Spleen (tissue), 11 donors: ENCODE data around the gene PSAPL1. TPM values are rescaled to one million over a fixed set of nuclear protein-coding genes. Genes with fewer than 3 reads are reported as not detected.

ENCODE experiments used
- DNase-seq: peaks from one replicate; pipeline ENCODE4 v3.0.0-alpha.2; 2020
- H3K27ac ChIP-seq, 8 donors: fragments of 200-600 bp; sonication (generic) in 7 of 8; 1 replicate in 4 of 8; 2 replicates in 4 of 8; pipeline versions ENCODE4 v1.5.0 to v1.8.0; 2016 to 2021; ENCODE audit warnings: inconsistent platforms in 4 of 8, mild to moderate bottlenecking in 4 of 8, moderate library complexity in 1 of 8
- H3K27me3 ChIP-seq, 7 donors: fragments of 200-600 bp; sonication (generic) in 6 of 7; replicated peaks in 1 of 7; 1 replicate in 4 of 7; 2 replicates in 3 of 7; pipeline versions ENCODE4 v1.5.0 to v1.8.0; 2016 to 2021; ENCODE audit warnings: inconsistent platforms in 3 of 7, mild to moderate bottlenecking in 1 of 7
- H3K36me3 ChIP-seq, 6 donors: fragments of 200-600 bp; sonication (generic) in 5 of 6; 1 replicate in 4 of 6; 2 replicates in 2 of 6; pipeline versions ENCODE4 v1.5.0 to v1.8.0; 2016 to 2021; ENCODE audit warnings: inconsistent platforms in 2 of 6
- H3K4me1 ChIP-seq, 6 donors: fragments of 200-600 bp; sonication (generic) in 5 of 6; 1 replicate in 3 of 6; 2 replicates in 3 of 6; pipeline versions ENCODE4 v1.5.0 to v1.8.0; 2016 to 2021; ENCODE audit warnings: inconsistent platforms in 3 of 6
- H3K4me3 ChIP-seq, 8 donors: fragments of 200-600 bp; sonication (generic) in 7 of 8; 1 replicate in 4 of 8; 2 replicates in 4 of 8; pipeline versions ENCODE4 v1.5.0 to v1.8.0; 2016 to 2021; ENCODE audit warnings: inconsistent platforms in 4 of 8, mild to moderate bottlenecking in 4 of 8, moderate library complexity in 2 of 8
- H3K9me3 ChIP-seq, 8 donors: fragments of 200-600 bp; sonication (generic) in 7 of 8; 1 replicate in 4 of 8; 2 replicates in 4 of 8; pipeline versions ENCODE4 v1.5.0 to v1.8.0; 2016 to 2021; ENCODE audit warnings: inconsistent platforms in 4 of 8
- POLR2A ChIP-seq, 3 donors: fragments of 450-650 bp; IDR thresholded peaks; one replicate each; pipeline ENCODE4 v1.5.1; 2017; ENCODE audit warnings: antibody characterized with exemption in 3 of 3, mild to moderate bottlenecking in 1 of 3
- POLR2AphosphoS5 ChIP-seq, 3 donors: sonication (generic); formaldehyde crosslinking; IDR thresholded peaks; one replicate each; pipeline ENCODE4 v1.5.1; 2017; ENCODE audit warnings: antibody characterized with exemption in 3 of 3
- WGBS, 5 donors: extraction: QIAGEN DNeasy Blood & Tissue Kit in 3 of 5; methylation state at CpG; one replicate each; pipeline versions ENCODE4 v1.1.5 to v1.1.7; 2013 to 2018; 5-methylcytosine and 5-hydroxymethylcytosine counted together
- intact Hi-C: fragments of 100-400 bp; cut with DNase I; formaldehyde crosslinking; loops from one replicate; pipeline ENCODE4 v1.15.0; 2023; ENCODE audit warnings: low total_unique reads
- polyA plus RNA-seq, 3 donors: library from polyadenylated mRNA; stranded (reverse); fragments of 200-250 nt; gene quantifications; one replicate each; pipeline ENCODE4 v1.2.1, GENCODE V29; 2013
- total RNA-seq, 7 donors: library from RNA; depleted of rRNA in 3 of 7; stranded (reverse); fragments of >200 nt in 3 of 7; fragmentation: NEBNext Ultra II Directional in 4 of 7; extraction: Animal tissue kit (Norgen Biotek cat#: 25700) in 4 of 7; gene quantifications; one replicate each; pipeline versions ENCODE4 v1.1.0 to v1.2.1, GENCODE V29; 2016 to 2021
- TF ChIP-seq, protein P1 (sequence below), 11 experiments: fragments of 200-600 bp in 7 of 11; fragments of 450-650 bp in 4 of 11; sonication (generic) in 4 of 11; IDR thresholded peaks in 8 of 11; conservative IDR thresholded peaks in 3 of 11; 1 replicate in 7 of 11; 2 replicates in 4 of 11; pipeline versions ENCODE4 v1.4.0 to v1.8.0; 2016 to 2021; ENCODE audit warnings: antibody characterized with exemption in 11 of 11, inconsistent platforms in 4 of 11, mild to moderate bottlenecking in 1 of 11
- donor health status: healthy with polysubstance abuse.
- donor health status: DM: no; HTN: no; CAD: no; lungs with moderate emphysema.
- donor health status: DM: no; HTN: no; CAD: no.
- donor health status: Bipolar disorder and iron deficiency.
- donor health status: healthy.
- donor health status: DM: no; HTN: no; CAD: no.
- donor health status: DM: yes; HTN: yes; CAD: no.

The PSAPL1 gene
- total and polyA plus RNA-seq, 10 donors: not detected

DNA sequence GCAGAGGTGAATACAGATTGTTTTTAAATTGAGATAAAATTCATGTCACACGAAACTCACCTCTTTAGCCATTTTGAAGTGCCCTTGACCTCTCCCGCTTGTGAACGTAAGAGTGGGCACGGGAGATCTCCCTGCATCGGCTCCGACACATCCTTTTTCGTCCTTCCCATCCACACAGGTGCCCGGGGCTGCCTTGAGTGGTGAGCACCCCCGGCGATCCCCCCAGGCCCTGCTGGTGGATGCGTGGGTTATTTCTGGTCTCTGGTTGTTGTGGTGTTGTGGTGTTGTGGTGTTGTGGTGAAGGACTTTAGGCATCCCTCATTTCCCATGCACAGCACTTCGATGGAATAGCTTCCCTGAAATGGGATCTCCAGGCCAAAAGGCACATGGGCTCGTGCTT is 46.1 kb downstream of the PSAPL1 start:
- no peak overlapping the region for H3K4me3 ChIP-seq
- TF ChIP-seq, protein P1, sequence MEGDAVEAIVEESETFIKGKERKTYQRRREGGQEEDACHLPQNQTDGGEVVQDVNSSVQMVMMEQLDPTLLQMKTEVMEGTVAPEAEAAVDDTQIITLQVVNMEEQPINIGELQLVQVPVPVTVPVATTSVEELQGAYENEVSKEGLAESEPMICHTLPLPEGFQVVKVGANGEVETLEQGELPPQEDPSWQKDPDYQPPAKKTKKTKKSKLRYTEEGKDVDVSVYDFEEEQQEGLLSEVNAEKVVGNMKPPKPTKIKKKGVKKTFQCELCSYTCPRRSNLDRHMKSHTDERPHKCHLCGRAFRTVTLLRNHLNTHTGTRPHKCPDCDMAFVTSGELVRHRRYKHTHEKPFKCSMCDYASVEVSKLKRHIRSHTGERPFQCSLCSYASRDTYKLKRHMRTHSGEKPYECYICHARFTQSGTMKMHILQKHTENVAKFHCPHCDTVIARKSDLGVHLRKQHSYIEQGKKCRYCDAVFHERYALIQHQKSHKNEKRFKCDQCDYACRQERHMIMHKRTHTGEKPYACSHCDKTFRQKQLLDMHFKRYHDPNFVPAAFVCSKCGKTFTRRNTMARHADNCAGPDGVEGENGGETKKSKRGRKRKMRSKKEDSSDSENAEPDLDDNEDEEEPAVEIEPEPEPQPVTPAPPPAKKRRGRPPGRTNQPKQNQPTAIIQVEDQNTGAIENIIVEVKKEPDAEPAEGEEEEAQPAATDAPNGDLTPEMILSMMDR (IDR thresholded peaks at IDR 0.05 in 8 of 11, conservative IDR thresholded peaks at IDR 0.05 in 3 of 11): no peak
- TF ChIP-seq POLR2AphosphoS5 (IDR thresholded peaks at IDR 0.05): no peak
- TF ChIP-seq POLR2A (IDR thresholded peaks at IDR 0.05): no peak
- 80 to 87% (median 81%) methylated on average over 10 to 13 of the region's 13 CpGs for WGBS, 5 donors
- peak; percentile 59 for DNase-seq
- no peaks in the 10 kb centered on the region for H3K9me3 ChIP-seq
- no peaks in the 10 kb centered on the region for H3K4me1 ChIP-seq
- peaks cover 0 to 29% (median 0%) of the 10 kb centered on the region in 7 donors for H3K27me3 ChIP-seq
- intact Hi-C loops: no loop called here
- no peak overlapping the region for H3K27ac ChIP-seq
- H3K36me3 ChIP-seq: no peaks in the 10 kb centered on the region

- H3K4me3 ChIP-seq: no peak overlapping the region
- WGBS, 5 donors: 92 to 99% (median 95%) methylated on average over 6 of the region's 6 CpGs
- intact Hi-C loops: no loop called here
- H3K27ac ChIP-seq: no peak overlapping the region
- no peak for TF ChIP-seq POLR2AphosphoS5 (IDR thresholded peaks at IDR 0.05)
- TF ChIP-seq, protein P1 (IDR thresholded peaks at IDR 0.05 in 8 of 11, conservative IDR thresholded peaks at IDR 0.05 in 3 of 11): no peak
- TF ChIP-seq POLR2A (IDR thresholded peaks at IDR 0.05): no peak
- no peaks in the 10 kb centered on the region for H3K4me1 ChIP-seq
- DNase-seq: peak; percentile 32
- H3K27me3 ChIP-seq: peaks cover 0 to 26% (median 0%) of the 10 kb centered on the region in 7 donors
- H3K9me3 ChIP-seq: no peaks in the 10 kb centered on the region
- H3K36me3 ChIP-seq: no peaks in the 10 kb centered on the region
These were observed 46.8 kb downstream of the PSAPL1 start for GRCh38 chr4:7387925-7388324.

DNA sequence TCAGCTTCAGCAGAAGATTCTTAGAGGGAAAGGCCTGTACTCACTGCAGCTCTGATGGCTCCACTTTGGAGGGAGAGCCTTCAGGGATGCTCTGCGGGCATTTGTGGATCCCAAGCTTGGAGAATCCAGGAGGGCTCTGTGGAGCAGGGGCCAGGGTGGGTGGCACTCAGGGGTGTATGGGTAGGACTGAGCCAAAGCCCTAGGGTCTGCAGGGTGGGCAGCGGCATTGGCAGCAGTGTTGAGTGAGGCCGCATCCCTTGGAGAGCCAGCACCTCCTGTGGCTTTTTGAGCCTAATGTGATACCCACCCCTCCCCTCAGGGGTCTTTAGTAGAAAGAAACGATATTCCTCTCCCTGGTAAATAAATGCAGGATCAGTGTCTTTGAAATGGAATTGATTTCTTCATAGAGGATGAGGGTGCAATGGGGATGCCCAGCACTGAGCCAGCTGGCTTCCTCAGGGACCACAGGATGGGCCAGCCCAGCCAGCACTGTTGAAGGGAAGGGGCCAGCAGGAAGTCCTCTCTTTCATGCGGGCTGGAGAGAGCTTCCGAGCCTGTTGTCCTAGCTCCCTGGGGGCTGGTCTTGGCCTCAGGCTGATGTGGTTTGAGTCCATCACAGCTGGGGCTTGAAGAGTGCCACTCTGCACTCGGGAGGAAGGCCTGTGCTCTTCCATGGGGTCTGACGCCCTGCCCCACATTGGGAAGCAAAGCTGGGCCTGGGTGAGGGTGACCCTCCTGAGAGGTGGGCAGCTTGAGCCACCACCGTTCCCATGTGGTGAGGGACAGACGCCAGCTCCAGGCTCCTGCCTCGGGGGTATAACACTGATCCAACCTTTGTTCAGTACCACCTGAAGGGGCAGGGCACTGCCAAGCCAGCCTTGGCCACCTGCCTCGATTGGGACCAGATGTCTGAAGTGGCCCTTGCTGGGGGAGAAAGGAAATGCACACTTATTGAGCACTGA is 49.5 kb downstream of the PSAPL1 start:
- H3K36me3 ChIP-seq: no peaks in the 10 kb centered on the region
- H3K4me3 ChIP-seq: no peak overlapping the region
- no peak overlapping the region for H3K27ac ChIP-seq
- no peaks in the 10 kb centered on the region for H3K4me1 ChIP-seq
- no peak for TF ChIP-seq POLR2A (IDR thresholded peaks at IDR 0.05)
- TF ChIP-seq, protein P1 (IDR thresholded peaks at IDR 0.05 in 8 of 11, conservative IDR thresholded peaks at IDR 0.05 in 3 of 11): no peak
- TF ChIP-seq POLR2AphosphoS5 (IDR thresholded peaks at IDR 0.05): no peak
- peak; percentile 44 for DNase-seq
- intact Hi-C loops: no loop called here
- WGBS, 5 donors: 49 to 65% (median 60%) methylated on average over 9 to 12 of the region's 12 CpGs
- H3K9me3 ChIP-seq: no peaks in the 10 kb centered on the region
- H3K27me3 ChIP-seq: peaks cover 0 to 30% (median 4%) of the 10 kb centered on the region in 7 donors
